IPS DF 6.9 (cell line): ENCODE measurements around the gene LSM14B.

Experiments
- DNase-seq: peaks from one replicate; pipeline ENCODE4 v3.0.0-alpha.2; 2013; ENCODE audit warnings: low read depth, low spot score
- H3K27ac ChIP-seq: one replicate; pipeline ENCODE4 v1.5.1; 2013; ENCODE audit warnings: low read length, control low read depth
- H3K27me3 ChIP-seq: 2 replicates; pipeline ENCODE4 v1.6.1; 2013; ENCODE audit warnings: mild to moderate bottlenecking, low read length; ENCODE audit not compliant: control insufficient read depth, insufficient read depth
- H3K36me3 ChIP-seq: 2 replicates; pipeline ENCODE4 v1.6.1; 2013; ENCODE audit warnings: low read length; ENCODE audit not compliant: control insufficient read depth, insufficient read depth
- H3K4me1 ChIP-seq: 2 replicates; pipeline ENCODE4 v1.6.1; 2013; ENCODE audit warnings: low read length; ENCODE audit not compliant: control insufficient read depth, insufficient read depth
- H3K4me3 ChIP-seq: 2 replicates; pipeline ENCODE4 v1.5.1; 2013; ENCODE audit warnings: mild to moderate bottlenecking, low read length
- H3K9me3 ChIP-seq: 2 replicates; pipeline ENCODE4 v1.6.1; 2013; ENCODE audit warnings: low read length, inconsistent platforms; ENCODE audit not compliant: control insufficient read depth, insufficient read depth
- WGBS: extraction: QIAGEN DNeasy Blood & Tissue Kit; methylation state at CpG from one replicate; pipeline ENCODE4 v1.1.7; 2013; ENCODE audit warnings: mixed read lengths, missing lambda C conversion rate; ENCODE audit not compliant: insufficient read length, insufficient coverage; 5-methylcytosine and 5-hydroxymethylcytosine counted together

Gene LSM14B

DNA sequence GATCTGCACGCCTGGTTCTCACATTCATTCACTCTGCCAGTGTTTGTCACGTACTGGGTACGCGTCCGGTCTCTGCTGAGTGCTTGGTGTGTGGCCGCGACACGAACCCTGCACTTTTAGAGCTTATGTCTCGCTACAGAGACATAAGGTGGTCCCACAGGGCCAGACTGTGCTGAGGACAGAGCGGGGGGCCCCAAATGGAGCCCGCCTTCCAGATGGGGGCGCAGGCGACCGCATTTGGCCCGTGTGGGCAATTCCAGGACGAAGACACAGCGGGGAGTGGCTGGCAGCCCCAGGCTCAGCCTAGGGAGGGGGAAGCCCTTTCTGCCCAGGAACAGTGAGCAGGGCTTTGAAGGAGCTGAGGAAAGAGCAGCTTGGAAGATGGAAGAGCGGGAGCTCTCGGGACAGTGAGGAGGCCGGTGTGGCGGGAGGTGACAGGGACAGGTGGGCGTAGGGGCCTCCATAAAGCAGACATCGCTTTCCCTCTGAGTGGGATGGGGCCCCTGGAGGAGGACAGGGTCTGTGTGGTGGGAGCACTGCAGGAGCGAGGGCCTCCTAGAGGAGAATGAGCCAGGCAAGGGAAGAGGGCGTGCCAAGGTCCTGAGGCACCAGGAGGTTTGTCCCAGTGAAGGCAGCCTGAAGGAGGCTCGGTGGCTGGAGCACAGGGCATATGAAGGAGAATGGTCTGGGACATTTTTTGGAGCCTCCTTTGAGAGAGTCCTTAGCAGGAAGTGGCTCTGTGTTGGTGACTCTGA is 52.8 kb downstream of the LSM14B start:
- no peak overlapping the region for H3K27ac ChIP-seq
- H3K4me3 ChIP-seq: no peak overlapping the region
- no CpG with 5 or more reads among the region's 26 CpGs for WGBS
- no peaks in the 10 kb centered on the region for H3K9me3 ChIP-seq
- H3K4me1 ChIP-seq: no peaks in the 10 kb centered on the region; the same call in 1 of the 2 replicates
- no peak for DNase-seq
- peaks cover 7% of the 10 kb centered on the region for H3K36me3 ChIP-seq
- H3K27me3 ChIP-seq: no peaks in the 10 kb centered on the region

DNA sequence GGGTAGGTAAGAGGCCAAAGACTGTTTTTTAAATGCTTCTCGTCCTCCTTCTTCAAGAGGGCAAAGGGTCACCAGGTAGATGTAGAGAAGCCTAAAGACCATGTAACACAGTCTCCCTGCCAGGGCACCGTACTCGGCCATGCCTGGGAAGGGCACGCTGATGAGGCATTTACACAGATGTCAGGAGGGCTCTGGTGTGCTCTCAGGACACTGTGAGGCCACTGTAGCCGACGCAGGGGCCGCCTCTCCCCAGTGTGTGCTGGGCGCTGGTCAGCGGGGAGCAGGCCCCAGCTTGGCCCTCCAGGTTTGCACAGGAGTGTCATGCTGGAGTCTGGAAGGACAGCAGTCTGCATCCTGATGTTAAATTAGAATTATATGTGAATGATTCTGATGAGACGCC is 53.4 kb downstream of the LSM14B start:
- H3K4me3 ChIP-seq: no peak overlapping the region
- DNase-seq: no peak
- H3K27me3 ChIP-seq: no peaks in the 10 kb centered on the region
- no peaks in the 10 kb centered on the region for H3K9me3 ChIP-seq
- H3K4me1 ChIP-seq: no peaks in the 10 kb centered on the region; the same call in 1 of the 2 replicates
- no peak overlapping the region for H3K27ac ChIP-seq
- peaks cover 7% of the 10 kb centered on the region for H3K36me3 ChIP-seq
- no CpG with 5 or more reads among the region's 10 CpGs for WGBS

DNA sequence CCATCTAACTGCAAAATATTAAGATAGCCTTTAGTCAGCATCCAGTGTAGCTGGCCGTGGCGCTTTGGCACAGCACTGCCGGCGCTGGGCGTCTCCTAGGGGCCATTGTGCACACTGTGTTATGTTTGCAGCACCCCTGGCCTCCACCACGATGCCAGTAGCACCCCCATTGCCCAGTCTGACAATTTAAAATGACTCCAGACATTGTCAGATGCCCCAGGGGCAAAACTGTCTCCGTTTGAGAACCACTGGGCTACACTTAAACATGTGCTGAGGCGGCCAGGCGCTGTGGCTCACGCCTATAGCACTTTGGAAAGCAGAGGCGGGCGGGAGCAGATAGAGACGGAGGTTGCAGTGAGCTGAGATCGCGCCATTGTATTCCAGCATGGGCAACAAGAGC is 54.6 kb downstream of the LSM14B start:
- H3K27me3 ChIP-seq: no peaks in the 10 kb centered on the region
- peaks cover 7% of the 10 kb centered on the region for H3K36me3 ChIP-seq
- H3K27ac ChIP-seq: no peak overlapping the region
- DNase-seq: no peak
- H3K9me3 ChIP-seq: no peaks in the 10 kb centered on the region
- no peaks in the 10 kb centered on the region; the same call in 1 of the 2 replicates for H3K4me1 ChIP-seq
- H3K4me3 ChIP-seq: no peak overlapping the region
- no CpG with 5 or more reads among the region's 15 CpGs for WGBS

DNA sequence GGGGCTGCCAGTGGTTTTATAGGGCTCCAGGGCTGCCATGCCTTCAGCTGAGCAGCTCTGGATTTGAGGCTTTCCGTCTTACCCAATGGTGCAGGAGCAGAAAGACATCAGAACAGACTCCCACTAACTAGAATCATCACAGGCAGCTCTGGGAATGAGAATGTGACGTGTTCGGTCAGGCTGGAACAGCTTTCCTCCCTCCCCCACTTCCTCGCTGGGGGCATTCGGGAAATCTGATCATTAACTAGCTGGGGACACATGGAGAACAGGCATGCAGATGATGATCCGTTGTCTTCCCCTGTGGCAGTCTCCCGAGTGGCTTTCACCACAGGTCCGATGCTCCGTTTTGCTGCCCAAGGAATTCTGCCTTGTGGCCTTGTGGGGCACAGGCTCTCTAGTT is 55.0 kb downstream of the LSM14B start:
- no peaks in the 10 kb centered on the region; the same call in 1 of the 2 replicates for H3K4me1 ChIP-seq
- no peak for DNase-seq
- H3K27ac ChIP-seq: no peak overlapping the region
- WGBS: no CpG with 5 or more reads among the region's 9 CpGs
- H3K9me3 ChIP-seq: no peaks in the 10 kb centered on the region
- H3K27me3 ChIP-seq: no peaks in the 10 kb centered on the region
- H3K36me3 ChIP-seq: peaks cover 7% of the 10 kb centered on the region
- H3K4me3 ChIP-seq: no peak overlapping the region

DNA sequence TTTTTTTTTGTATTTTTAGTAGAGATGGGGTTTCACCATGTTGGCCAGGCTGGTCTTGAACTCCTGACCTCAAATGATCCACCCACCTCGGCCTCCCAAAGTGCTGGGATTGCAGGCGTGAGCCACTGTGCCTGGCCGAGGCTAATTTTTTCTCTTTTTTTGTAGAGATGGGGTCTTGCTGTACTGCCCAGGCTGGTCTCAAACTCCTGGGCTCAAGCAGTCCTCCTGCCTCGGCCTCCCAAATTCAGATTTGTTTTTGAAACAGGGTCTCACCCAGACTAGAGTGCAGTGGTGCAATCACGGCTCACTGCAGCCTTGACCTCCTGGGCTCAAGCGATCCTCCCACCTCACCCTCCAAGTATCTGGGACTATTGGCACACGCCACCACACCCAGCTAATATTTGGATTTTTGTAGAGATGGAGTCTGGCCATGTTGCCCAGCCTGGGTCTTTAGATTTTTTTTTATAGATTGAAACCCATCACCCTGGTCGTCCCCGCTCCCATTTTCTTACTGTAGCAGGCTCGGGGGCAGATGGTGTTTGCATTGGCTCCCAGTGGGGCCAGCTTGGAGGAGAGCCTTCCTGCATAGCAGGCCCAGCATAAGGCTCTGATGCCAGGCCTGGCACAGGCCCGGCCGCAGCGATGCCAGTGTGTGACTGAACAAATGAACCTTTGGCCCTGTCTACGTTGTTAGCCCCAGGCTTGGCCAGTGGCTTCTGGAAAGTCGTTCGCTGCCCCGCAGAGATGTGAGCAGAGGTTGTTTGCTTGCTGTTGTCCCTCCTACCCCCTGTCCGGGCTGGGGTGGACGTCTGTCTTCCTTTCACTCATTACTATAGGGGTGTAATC is 56.3 kb downstream of the LSM14B start:
- H3K36me3 ChIP-seq: peaks cover 7% of the 10 kb centered on the region
- no peak for DNase-seq
- no peaks in the 10 kb centered on the region for H3K9me3 ChIP-seq

DNA sequence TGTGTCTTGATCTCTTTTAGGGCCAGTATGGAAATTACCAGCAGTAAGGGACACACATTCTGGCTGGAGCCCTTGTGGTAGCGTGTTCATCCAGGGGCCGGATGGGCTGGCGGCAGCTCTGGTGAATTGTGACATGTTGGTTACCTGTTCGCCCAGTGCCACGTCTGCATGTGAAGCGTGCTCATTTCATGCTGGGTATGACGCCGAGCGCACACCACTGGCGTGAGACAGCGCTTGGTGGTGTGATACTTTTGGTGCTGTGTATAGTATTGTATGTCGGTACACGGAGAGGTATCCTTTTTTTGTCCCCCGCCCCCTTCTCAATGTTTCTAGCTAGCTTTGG is 56.9 kb downstream of the LSM14B start:
- Histone ChIP-seq H3K36me3 (peaks cover 7% of the 10 kb centered on the region), H3K27ac (no peak overlapping the region)
- no CpG with 5 or more reads among the region's 14 CpGs for WGBS

More for the DNA sequence above, 56.3 kb downstream of the LSM14B start:
- no peak overlapping the region for H3K27ac ChIP-seq
- WGBS: no CpG with 5 or more reads among the region's 19 CpGs
- no peaks in the 10 kb centered on the region for H3K4me1 ChIP-seq
- no peak overlapping the region for H3K4me3 ChIP-seq
- no peaks in the 10 kb centered on the region for H3K27me3 ChIP-seq

DNA sequence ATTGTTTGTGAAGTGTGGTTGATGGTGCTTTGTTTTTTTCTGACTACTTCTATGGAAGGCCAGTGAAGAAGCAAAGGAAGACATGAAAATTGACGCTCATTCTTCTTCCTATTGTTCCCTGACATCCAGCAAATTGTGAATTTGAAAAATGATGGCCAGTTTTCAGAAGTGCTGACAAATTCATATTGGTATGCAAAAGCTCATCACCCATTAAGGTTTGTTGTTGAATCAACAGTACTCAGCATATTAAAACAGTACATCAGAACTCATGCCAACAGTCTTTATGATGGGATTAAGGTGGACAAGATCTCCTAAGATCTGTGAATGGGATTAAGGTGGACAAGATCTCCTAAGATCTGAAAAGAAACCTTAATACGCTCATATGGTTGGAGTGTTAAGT is 59.5 kb downstream of the LSM14B start:
- H3K9me3 ChIP-seq: no peaks in the 10 kb centered on the region
- no peaks in the 10 kb centered on the region for H3K4me1 ChIP-seq
- H3K4me3 ChIP-seq: no peak overlapping the region
- no CpG with 5 or more reads among the region's 2 CpGs for WGBS
- no peaks in the 10 kb centered on the region for H3K27me3 ChIP-seq
- peaks cover 7% of the 10 kb centered on the region for H3K36me3 ChIP-seq
- H3K27ac ChIP-seq: no peak overlapping the region
- DNase-seq: no peak

More for the DNA sequence above, 56.9 kb downstream of the LSM14B start:
- Histone ChIP-seq H3K27me3 (no peaks in the 10 kb centered on the region), H3K4me1 (no peaks in the 10 kb centered on the region), H3K4me3 (no peak overlapping the region), H3K9me3 (no peaks in the 10 kb centered on the region)
- no peak for DNase-seq

DNA sequence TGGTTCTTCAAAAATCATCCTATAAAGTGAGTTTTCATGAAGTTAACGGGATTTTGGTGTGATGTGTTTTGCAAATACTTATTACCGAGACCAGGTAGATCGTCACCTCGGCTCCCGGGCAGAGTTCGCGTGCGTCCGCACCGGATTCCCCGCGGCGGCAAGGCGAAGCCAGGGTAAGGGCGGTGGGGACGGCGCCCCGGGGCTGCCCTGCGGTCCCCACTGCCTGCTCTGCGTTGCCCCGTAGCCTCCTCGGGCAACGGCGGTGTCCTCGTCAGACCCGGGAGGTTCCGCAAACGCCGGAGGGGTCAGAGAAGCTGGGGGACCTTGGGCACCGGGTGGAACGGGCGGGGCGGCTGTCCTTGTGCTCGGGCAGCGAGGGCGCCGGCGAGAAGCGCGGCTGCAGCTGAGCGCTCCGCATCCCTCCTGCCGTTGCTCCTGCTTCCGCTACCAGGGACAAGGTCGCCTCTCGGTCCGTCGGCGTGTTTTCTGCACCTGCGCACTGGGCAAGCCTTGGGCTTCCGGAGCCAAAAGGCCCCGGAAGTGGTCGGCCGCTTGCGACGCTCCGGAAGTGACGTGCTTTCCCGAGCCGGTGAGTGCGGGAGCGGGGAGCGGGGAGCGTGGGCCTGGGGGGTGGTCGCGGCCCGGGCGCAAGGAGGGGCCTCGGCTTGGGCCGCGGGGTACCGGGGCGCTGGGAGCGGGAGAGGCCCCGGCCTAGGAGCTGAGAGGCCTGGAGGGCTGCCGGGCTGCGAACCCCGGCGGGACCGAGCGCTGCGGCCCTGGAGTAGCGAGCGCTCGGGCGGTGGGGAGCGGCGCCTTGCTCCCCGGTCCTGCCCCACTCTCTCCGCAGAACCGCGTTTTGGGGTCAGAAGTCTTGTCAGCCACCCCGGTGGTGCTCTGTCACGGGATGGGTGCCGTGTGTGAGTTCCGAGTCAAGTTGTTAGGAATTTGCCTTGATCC is 60.5 kb downstream of the LSM14B start, which contains the start of gene MTG2:
TSS of gene MTG2 (plus strand) at position 560 of the 957 bp plus-strand sequence. CDS start 10,393 bp downstream, outside the sequence.
- DNase-seq: peak; percentile 82
- Histone ChIP-seq H3K4me1 (no peaks in the 10 kb centered on the region), H3K27me3 (no peaks in the 10 kb centered on the region), H3K4me3 (peak within 1 kb of the TSS; percentile 96), H3K36me3 (peaks cover 7% of the 10 kb centered on the region), H3K27ac (no peak within 1 kb of the TSS), H3K9me3 (no peaks in the 10 kb centered on the region)
- WGBS: no CpG with 5 or more reads among the region's 96 CpGs

DNA sequence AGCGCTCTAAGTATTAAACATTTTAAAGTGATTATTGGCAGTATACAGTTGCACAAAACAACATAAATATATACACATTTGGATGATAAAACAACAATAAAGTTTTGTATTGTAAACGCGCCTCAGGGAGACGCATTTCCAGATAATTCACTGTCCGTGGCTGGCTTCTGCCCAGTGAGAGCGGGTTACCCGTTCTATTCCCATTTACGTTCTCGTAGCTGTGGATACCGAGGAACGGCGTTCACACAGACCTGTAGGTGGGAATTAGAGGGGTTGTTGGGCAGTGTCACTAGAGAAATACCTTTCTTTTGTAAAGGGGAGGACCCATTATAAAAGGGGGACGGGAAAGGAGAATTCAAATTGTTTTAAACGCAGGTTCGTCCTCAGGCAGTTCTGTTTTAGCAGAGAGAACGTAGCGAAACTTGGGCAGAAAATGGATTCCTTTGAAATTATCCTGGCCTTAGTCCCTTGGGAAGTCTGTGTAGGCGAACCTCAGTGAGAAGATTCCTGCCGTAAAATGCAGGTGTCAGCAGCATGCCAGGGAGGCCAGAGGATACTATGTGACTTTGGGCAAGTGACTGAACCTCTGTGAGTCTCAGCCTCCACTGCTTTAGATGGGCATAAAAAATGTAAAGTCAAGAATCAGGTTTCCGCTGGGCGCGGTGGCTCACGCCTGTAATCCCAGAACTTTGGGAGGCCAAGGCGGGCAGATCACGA is 61.3 kb downstream of the LSM14B start:
- WGBS: no CpG with 5 or more reads among the region's 25 CpGs
- no peaks in the 10 kb centered on the region for H3K4me1 ChIP-seq
- no peak for DNase-seq

More for the DNA sequence above, 61.3 kb downstream of the LSM14B start:
- no peak overlapping the region for H3K27ac ChIP-seq
- H3K9me3 ChIP-seq: no peaks in the 10 kb centered on the region
- H3K27me3 ChIP-seq: no peaks in the 10 kb centered on the region
- peak overlapping the region; percentile 96 for H3K4me3 ChIP-seq
- peaks cover 7% of the 10 kb centered on the region for H3K36me3 ChIP-seq
